ENCODE results near the gene PDP2.

DNA sequence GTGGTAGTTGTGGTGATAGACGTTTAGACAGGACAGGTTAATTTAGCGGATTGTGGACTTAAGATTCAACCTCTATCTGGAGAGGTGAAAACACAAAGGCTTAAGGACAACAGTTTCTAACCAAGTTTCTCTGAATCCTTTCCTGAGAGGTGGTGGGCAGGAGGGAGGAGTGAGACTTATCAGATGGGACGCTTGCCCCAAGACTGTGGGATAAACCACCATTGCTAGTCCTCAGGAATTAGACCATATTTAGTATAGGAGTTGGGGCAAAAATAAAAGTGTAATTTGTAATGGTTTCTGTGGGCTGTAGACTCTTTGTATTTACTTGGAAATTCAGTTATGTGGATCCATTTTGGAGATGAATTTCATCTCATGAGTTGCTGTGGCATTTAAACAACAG is 6.6 kb downstream of the PDP2 start:
- TF ChIP-seq, protein P1, sequence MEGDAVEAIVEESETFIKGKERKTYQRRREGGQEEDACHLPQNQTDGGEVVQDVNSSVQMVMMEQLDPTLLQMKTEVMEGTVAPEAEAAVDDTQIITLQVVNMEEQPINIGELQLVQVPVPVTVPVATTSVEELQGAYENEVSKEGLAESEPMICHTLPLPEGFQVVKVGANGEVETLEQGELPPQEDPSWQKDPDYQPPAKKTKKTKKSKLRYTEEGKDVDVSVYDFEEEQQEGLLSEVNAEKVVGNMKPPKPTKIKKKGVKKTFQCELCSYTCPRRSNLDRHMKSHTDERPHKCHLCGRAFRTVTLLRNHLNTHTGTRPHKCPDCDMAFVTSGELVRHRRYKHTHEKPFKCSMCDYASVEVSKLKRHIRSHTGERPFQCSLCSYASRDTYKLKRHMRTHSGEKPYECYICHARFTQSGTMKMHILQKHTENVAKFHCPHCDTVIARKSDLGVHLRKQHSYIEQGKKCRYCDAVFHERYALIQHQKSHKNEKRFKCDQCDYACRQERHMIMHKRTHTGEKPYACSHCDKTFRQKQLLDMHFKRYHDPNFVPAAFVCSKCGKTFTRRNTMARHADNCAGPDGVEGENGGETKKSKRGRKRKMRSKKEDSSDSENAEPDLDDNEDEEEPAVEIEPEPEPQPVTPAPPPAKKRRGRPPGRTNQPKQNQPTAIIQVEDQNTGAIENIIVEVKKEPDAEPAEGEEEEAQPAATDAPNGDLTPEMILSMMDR (IDR thresholded peaks at IDR 0.05; ENCODE audit: borderline replicate concordance, extremely low read depth, low read length, poor library complexity, severe bottlenecking): no peak
- TF ChIP-seq EZH2 (IDR thresholded peaks at IDR 0.05; ENCODE audit: borderline replicate concordance, low read depth, low read length, severe bottlenecking): no peak
